Breast epithelium (tissue), 3 donors: ENCODE results near the gene OTUD7B.

Experiments
- CTCF ChIP-seq, 3 donors: fragments of 450-650 bp; IDR thresholded peaks; one replicate each; pipeline ENCODE4 v1.5.1; 2016 to 2017; ENCODE audit warnings: antibody characterized with exemption in 3 of 3, mild to moderate bottlenecking in 3 of 3, moderate library complexity in 3 of 3
- POLR2AphosphoS5 ChIP-seq, 3 donors: sonication (generic); formaldehyde crosslinking; IDR thresholded peaks; one replicate each; pipeline ENCODE4 v1.6.1; 2017; ENCODE audit warnings: antibody characterized with exemption in 3 of 3

- TF ChIP-seq CTCF (IDR thresholded peaks at IDR 0.05) = no peak
- no peak for TF ChIP-seq POLR2AphosphoS5 (IDR thresholded peaks at IDR 0.05)
Measured at GRCh38 chr1:150021191-150021694, 10.7 kb upstream of the OTUD7B start.
